Cardiac muscle cell (in vitro differentiated cells and primary cell): ENCODE data around the gene PTPRQ. TPM values are rescaled to one million over a fixed set of nuclear protein-coding genes. Genes with fewer than 3 reads are reported as not detected.

Source experiments
- DNase-seq, 2 donors: peaks; one replicate each; pipeline versions ENCODE4 v3.0.0 to v3.0.0-alpha.2; 2010 to 2017; ENCODE audit warnings: low read depth in 1 of 2, low spot score in 1 of 2
- H3K27ac ChIP-seq: fragments of 200-600 bp; sonication (generic); 2 replicates; pipeline ENCODE4 v1.5.1; 2016
- H3K27me3 ChIP-seq: fragments of 200-600 bp; sonication (generic); 2 replicates; pipeline ENCODE4 v1.6.0; 2016; ENCODE audit warnings: control low read depth
- H3K36me3 ChIP-seq: fragments of 200-600 bp; sonication (generic); 2 replicates; pipeline ENCODE4 v1.5.1; 2016; ENCODE audit warnings: control low read depth
- H3K4me1 ChIP-seq: fragments of 200-600 bp; sonication (generic); 2 replicates; pipeline ENCODE4 v1.8.1; 2017; ENCODE audit warnings: low read depth, mild to moderate bottlenecking, mixed run types
- H3K4me3 ChIP-seq: fragments of 200-600 bp; sonication (generic); 2 replicates; pipeline ENCODE4 v1.5.1; 2016; ENCODE audit warnings: mild to moderate bottlenecking
- H3K9me3 ChIP-seq: fragments of 200-600 bp; sonication (generic); 2 replicates; pipeline ENCODE4 v1.5.1; 2017; ENCODE audit warnings: low read depth, mild to moderate bottlenecking, control low read depth
- polyA plus RNA-seq: library from polyadenylated mRNA; unstranded; fragments of >200 nt; fragmentation: Nextera tagmentation; extraction: Ambion mirVana; gene quantifications from 2 replicates; pipeline ENCODE4 v1.2.1, GENCODE V29; 2016
- total RNA-seq: library from RNA; depleted of rRNA; stranded (reverse); fragments of >200 nt; gene quantifications from 2 replicates; pipeline ENCODE4 v1.2.3, GENCODE V29; 2016
- TF ChIP-seq, protein P1 (sequence below): IDR thresholded peaks from 2 replicates; pipeline ENCODE4 v1.5.1; 2012; ENCODE audit warnings: low read depth, mild to moderate bottlenecking, low read length

The PTPRQ gene
- total and polyA plus RNA-seq, 2 experiments from 2014 or later: 0.01 to 0.69 TPM

DNA sequence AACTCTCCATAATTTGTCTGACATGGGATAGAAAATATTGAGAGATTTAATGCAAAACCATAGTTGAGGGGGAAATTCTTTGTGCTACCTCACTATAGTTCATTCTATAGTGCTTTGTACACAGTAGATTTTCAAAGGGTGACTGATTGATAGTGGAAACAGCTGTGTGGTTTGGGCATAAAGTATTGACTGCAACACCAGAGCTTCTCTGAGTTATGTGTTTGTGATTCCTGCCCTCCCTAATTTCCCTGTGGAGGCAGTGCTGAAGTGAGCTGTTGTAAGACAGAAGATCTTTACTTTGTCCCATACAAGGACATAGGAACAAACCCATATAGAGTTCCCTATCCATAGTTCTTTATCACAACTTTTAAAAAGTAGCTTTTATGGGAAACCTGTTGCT is 47.1 kb downstream of the PTPRQ start:
- Histone ChIP-seq H3K9me3 (no peaks in the 10 kb centered on the region), H3K27ac (no peak overlapping the region), H3K4me3 (no peak overlapping the region), H3K4me1 (no peaks in the 10 kb centered on the region), H3K36me3 (no peaks in the 10 kb centered on the region), H3K27me3 (no peaks in the 10 kb centered on the region)
- DNase-seq: no peak
- TF ChIP-seq, protein P1, sequence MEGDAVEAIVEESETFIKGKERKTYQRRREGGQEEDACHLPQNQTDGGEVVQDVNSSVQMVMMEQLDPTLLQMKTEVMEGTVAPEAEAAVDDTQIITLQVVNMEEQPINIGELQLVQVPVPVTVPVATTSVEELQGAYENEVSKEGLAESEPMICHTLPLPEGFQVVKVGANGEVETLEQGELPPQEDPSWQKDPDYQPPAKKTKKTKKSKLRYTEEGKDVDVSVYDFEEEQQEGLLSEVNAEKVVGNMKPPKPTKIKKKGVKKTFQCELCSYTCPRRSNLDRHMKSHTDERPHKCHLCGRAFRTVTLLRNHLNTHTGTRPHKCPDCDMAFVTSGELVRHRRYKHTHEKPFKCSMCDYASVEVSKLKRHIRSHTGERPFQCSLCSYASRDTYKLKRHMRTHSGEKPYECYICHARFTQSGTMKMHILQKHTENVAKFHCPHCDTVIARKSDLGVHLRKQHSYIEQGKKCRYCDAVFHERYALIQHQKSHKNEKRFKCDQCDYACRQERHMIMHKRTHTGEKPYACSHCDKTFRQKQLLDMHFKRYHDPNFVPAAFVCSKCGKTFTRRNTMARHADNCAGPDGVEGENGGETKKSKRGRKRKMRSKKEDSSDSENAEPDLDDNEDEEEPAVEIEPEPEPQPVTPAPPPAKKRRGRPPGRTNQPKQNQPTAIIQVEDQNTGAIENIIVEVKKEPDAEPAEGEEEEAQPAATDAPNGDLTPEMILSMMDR: no peak

DNA sequence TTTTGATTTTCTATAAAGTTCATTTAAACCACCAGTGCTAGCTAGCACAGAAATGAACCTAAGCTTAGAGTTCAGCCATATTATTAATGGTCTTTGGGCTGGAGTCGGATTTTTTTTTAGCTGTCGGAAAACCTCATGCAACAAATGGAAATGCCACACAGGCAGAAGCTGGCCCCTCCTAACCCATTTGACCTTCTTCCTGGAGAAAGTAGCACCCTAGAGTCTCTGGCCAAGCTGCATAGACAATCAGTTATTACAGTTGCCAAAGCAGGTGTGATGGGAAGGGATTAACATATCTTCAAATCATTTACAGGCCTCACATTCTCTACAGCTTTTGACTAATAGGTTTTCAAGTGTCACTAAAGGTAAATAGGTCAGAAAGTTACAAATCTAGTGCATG is 49.4 kb downstream of the PTPRQ start:
- TF ChIP-seq, protein P1: no peak
- Histone ChIP-seq H3K4me3 (no peak overlapping the region), H3K4me1 (no peaks in the 10 kb centered on the region), H3K27me3 (no peaks in the 10 kb centered on the region), H3K36me3 (no peaks in the 10 kb centered on the region), H3K9me3 (no peaks in the 10 kb centered on the region), H3K27ac (no peak overlapping the region)
- no peak for DNase-seq

DNA sequence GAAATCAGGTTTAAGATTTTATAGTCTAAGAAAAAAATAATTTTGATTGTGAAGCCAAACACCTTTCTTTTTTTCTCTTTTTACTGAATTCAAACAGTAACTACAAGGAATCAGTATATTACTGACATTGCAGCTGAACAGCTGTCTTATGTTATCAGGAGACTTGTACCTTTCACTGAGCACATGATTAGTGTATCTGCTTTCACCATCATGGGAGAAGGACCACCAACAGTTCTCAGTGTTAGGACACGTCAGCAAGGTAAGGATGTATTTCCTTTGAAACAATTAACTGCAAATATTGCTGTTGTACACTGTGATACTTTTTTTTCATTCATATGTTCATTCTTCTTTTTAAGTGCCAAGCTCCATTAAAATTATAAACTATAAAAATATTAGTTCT is 50.8 kb downstream of the PTPRQ start:
- H3K9me3 ChIP-seq: no peaks in the 10 kb centered on the region
- H3K27ac ChIP-seq: no peak overlapping the region
- no peak for DNase-seq
- H3K4me3 ChIP-seq: no peak overlapping the region
- TF ChIP-seq, protein P1: no peak
- H3K27me3 ChIP-seq: no peaks in the 10 kb centered on the region
- H3K4me1 ChIP-seq: no peaks in the 10 kb centered on the region
- no peaks in the 10 kb centered on the region for H3K36me3 ChIP-seq

DNA sequence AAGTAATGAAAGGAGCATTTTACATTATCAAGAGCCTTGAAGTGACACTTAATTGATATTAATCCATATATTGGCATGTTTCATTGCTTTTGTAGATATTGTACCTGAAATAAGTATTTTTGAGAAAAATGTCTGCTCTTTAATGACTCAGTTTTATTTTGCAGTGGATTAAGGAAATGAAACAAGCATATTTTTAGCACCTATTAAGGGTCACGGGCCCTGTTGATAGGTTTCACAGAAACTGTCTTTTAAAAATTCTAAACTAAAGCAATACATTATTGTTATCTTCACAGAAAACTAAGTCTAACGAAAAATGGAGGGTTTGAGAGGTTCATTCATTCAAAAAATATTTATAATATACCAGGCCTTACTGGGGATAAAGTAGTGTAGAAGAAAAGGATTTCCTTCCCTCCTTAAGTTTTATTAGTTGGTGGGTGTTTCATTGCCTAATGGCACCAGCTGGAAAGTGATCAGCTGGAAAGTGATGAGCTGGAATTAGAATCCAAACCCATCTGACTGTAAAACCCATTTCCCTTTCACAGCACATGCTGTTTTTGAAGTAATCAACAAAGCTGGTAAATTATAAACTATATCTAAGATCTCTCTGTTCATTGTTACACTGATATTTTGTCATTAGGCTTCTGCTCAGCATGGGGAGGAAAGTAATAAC is 54.2 kb downstream of the PTPRQ start:
- TF ChIP-seq, protein P1: no peak

DNA sequence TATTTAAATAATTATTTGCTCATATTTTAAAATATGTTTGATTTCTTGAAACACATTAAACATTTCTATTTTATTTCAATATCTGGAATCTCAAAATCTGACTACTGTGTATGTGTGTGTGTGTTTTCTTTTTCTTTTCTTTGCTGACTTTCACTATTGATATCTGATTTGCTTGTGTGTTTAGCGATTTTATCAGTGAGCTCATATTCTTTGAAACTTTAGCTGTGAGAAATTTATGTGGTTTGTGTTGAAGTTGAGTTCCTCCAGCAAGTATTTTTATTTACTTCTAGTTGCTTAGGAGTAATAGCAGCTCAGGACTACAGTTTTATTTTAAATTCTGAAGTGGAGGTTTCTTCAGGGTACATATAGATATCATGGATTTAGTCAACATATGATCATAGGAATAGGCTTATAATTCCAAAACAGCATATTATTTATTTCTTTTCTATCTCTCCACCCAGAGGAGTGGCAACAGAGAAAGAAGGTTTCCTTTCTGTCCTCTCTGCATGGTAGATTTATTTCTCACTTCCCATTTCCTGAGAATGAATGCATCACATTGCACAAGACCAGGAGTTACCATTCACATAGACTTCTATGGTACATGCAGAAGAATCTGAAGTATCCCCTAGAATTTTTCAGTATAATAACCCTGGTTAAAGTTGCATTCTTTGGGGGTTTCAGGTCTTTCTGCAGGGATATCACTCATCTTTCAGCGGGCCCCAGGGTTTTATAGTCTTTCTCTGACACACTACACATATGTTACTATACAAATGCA is 60.5 kb downstream of the PTPRQ start:
- Histone ChIP-seq H3K36me3 (no peaks in the 10 kb centered on the region), H3K27ac (no peak overlapping the region), H3K27me3 (no peaks in the 10 kb centered on the region), H3K4me3 (no peak overlapping the region), H3K9me3 (no peaks in the 10 kb centered on the region), H3K4me1 (no peaks in the 10 kb centered on the region)
- TF ChIP-seq, protein P1: no peak
- DNase-seq: no peak

More for the DNA sequence above, 54.2 kb downstream of the PTPRQ start:
- no peak overlapping the region for H3K27ac ChIP-seq
- no peaks in the 10 kb centered on the region for H3K36me3 ChIP-seq
- DNase-seq: no peak
- H3K9me3 ChIP-seq: no peaks in the 10 kb centered on the region
- no peaks in the 10 kb centered on the region for H3K27me3 ChIP-seq
- no peak overlapping the region for H3K4me3 ChIP-seq
- H3K4me1 ChIP-seq: no peaks in the 10 kb centered on the region
